Measurements from ENCODE around the gene SRGN. TPM values are rescaled to one million over a fixed set of nuclear protein-coding genes. Genes with fewer than 3 reads are reported as not detected.

Gene SRGN
- total and polyA plus RNA-seq, 10 of the 15 experiments (the other 5 are each of a cell fraction or from before 2014, with no cell fraction given): 382 to 2,414 (median 885) TPM

GRCh38 chr10:69092959-69093850, 5.3 kb downstream of the SRGN start (continued):
- TF ChIP-seq, protein P1, sequence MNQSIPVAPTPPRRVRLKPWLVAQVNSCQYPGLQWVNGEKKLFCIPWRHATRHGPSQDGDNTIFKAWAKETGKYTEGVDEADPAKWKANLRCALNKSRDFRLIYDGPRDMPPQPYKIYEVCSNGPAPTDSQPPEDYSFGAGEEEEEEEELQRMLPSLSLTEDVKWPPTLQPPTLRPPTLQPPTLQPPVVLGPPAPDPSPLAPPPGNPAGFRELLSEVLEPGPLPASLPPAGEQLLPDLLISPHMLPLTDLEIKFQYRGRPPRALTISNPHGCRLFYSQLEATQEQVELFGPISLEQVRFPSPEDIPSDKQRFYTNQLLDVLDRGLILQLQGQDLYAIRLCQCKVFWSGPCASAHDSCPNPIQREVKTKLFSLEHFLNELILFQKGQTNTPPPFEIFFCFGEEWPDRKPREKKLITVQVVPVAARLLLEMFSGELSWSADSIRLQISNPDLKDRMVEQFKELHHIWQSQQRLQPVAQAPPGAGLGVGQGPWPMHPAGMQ (IDR thresholded peaks at IDR 0.05; ENCODE audit: borderline replicate concordance): no peak
- TF ChIP-seq ATF7 (IDR thresholded peaks at IDR 0.05; ENCODE audit: low read depth): peak; percentile 31; the same call in 1 of the 2 replicates
- TF ChIP-seq, protein P2, sequence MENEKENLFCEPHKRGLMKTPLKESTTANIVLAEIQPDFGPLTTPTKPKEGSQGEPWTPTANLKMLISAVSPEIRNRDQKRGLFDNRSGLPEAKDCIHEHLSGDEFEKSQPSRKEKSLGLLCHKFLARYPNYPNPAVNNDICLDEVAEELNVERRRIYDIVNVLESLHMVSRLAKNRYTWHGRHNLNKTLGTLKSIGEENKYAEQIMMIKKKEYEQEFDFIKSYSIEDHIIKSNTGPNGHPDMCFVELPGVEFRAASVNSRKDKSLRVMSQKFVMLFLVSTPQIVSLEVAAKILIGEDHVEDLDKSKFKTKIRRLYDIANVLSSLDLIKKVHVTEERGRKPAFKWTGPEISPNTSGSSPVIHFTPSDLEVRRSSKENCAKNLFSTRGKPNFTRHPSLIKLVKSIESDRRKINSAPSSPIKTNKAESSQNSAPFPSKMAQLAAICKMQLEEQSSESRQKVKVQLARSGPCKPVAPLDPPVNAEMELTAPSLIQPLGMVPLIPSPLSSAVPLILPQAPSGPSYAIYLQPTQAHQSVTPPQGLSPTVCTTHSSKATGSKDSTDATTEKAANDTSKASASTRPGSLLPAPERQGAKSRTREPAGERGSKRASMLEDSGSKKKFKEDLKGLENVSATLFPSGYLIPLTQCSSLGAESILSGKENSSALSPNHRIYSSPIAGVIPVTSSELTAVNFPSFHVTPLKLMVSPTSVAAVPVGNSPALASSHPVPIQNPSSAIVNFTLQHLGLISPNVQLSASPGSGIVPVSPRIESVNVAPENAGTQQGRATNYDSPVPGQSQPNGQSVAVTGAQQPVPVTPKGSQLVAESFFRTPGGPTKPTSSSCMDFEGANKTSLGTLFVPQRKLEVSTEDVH (IDR thresholded peaks at IDR 0.05; ENCODE audit: low read depth, partially characterized antibody): no peak
- no peak for TF ChIP-seq POU2F2 (IDR thresholded peaks at IDR 0.05; ENCODE audit: borderline replicate concordance, low read depth, low read length)
- TF ChIP-seq CHD2 (IDR thresholded peaks at IDR 0.05; ENCODE audit: borderline replicate concordance, low read depth, low read length): no peak
- TF ChIP-seq RB1 (IDR thresholded peaks at IDR 0.05; ENCODE audit: borderline replicate concordance): 0 out of 2 replicates have a peak, but pooled peaks have one; percentile 28
- TF ChIP-seq WRNIP1 (IDR thresholded peaks at IDR 0.05; ENCODE audit: borderline replicate concordance, low read depth, low read length): no peak
- no peak for TF ChIP-seq MYC (IDR thresholded peaks at IDR 0.05; ENCODE audit: insufficient read depth, insufficient read length, insufficient replicate concordance, low read length, severe bottlenecking)
- TF ChIP-seq PAX5 (IDR thresholded peaks at IDR 0.05; ENCODE audit: borderline replicate concordance, low read depth, low read length): no peak
- peak; percentile 18 for TF ChIP-seq SMAD1 (IDR thresholded peaks at IDR 0.05; ENCODE audit: low read depth, partially characterized antibody)
- TF ChIP-seq RCOR1 (conservative IDR thresholded peaks at IDR 0.05; ENCODE audit: low read depth, low read length): no peak
- TF ChIP-seq CUX1 (IDR thresholded peaks at IDR 0.05; ENCODE audit: insufficient replicate concordance, low read depth, low read length): no peak
- no peak for TF ChIP-seq ETV6 (conservative IDR thresholded peaks at IDR 0.05 in 1 of 2, IDR thresholded peaks at IDR 0.05 in 1 of 2; ENCODE audit: borderline replicate concordance in 1 of 2, low read depth in 1 of 2)
- TF ChIP-seq EP300 (IDR thresholded peaks at IDR 0.05; ENCODE audit: borderline replicate concordance in 1 of 2, control insufficient read depth in 1 of 2, low read depth in 2 of 2, low read length in 2 of 2): no peak
- TF ChIP-seq EED (IDR thresholded peaks at IDR 0.05; ENCODE audit: low read depth): no peak
- TF ChIP-seq KLF5 (IDR thresholded peaks at IDR 0.05; ENCODE audit: partially characterized antibody): no peak
- no peak for TF ChIP-seq MYB (IDR thresholded peaks at IDR 0.05; ENCODE audit: borderline replicate concordance, low read depth, low read length)
- no peak for TF ChIP-seq NFYA (IDR thresholded peaks at IDR 0.05; ENCODE audit: borderline replicate concordance, low read depth, low read length)

All from GM12878 (cell line).